ENCODE data around the gene CNIH3. TPM values are rescaled to one million over a fixed set of nuclear protein-coding genes. Genes with fewer than 3 reads are reported as not detected.

Gene CNIH3
- total and polyA plus RNA-seq, 2 of the 4 experiments (the other 2 are of a cell fraction) = 2.0 to 2.9 TPM

- TF ChIP-seq RCOR1 (IDR thresholded peaks at IDR 0.05; ENCODE audit: insufficient replicate concordance, low read length) (no peak), MXI1 (IDR thresholded peaks at IDR 0.05; ENCODE audit: borderline replicate concordance, low read depth, low read length) (no peak), RFX5 (IDR thresholded peaks at IDR 0.05; ENCODE audit: low read depth, low read length) (no peak), CTCF (conservative IDR thresholded peaks at IDR 0.05; ENCODE audit: low read depth, low read length) (no peak), MAFK (IDR thresholded peaks at IDR 0.05; ENCODE audit: low read depth, low read length) (no peak), CHD1 (IDR thresholded peaks at IDR 0.05; ENCODE audit: low read depth, low read length) (no peak), NFE2L2 (IDR thresholded peaks at IDR 0.05; ENCODE audit: low read depth, low read length) (no peak), BHLHE40 (IDR thresholded peaks at IDR 0.05; ENCODE audit: low read depth, low read length) (no peak), MAZ (IDR thresholded peaks at IDR 0.05; ENCODE audit: borderline replicate concordance, low read depth, low read length) (no peak), SMC3 (IDR thresholded peaks at IDR 0.05; ENCODE audit: low read depth, low read length) (no peak), POLR2A (IDR thresholded peaks at IDR 0.05; ENCODE audit: low read depth, low read length) (no peak), ELK1 (IDR thresholded peaks at IDR 0.05; ENCODE audit: borderline replicate concordance, low read depth, low read length) (no peak), RAD21 (IDR thresholded peaks at IDR 0.05; ENCODE audit: low read length) (no peak), CEBPB (IDR thresholded peaks at IDR 0.05; ENCODE audit: low read depth, low read length) (no peak), FOS (IDR thresholded peaks at IDR 0.05; ENCODE audit: low read depth, low read length) (no peak), USF2 (IDR thresholded peaks at IDR 0.05; ENCODE audit: low read depth, low read length) (no peak)
- Histone ChIP-seq H3K23ac (ENCODE audit: low read depth, low read length) (no peak overlapping the region), H2BK15ac (ENCODE audit: low read depth, low read length) (no peak overlapping the region), H2BK20ac (ENCODE audit: low read depth, low read length) (no peak overlapping the region), H3K9ac (ENCODE audit: low read depth, low read length) (no peak overlapping the region), H3K27me3 (ENCODE audit: control insufficient read depth, insufficient read depth, low read length) (peaks cover 7% of the 10 kb centered on the region; the same call in 1 of the 2 replicates), H3K9me3 (ENCODE audit: control insufficient read depth, insufficient read depth, low read length) (no peaks in the 10 kb centered on the region), H2BK5ac (ENCODE audit: low read depth, low read length, poor library complexity, severe bottlenecking) (no peak overlapping the region), H3K4ac (ENCODE audit: low read depth, low read length) (no peak overlapping the region), H2AFZ (replicated peaks; ENCODE audit: low read length, poor library complexity) (peak overlapping the region; percentile 45), H4K8ac (ENCODE audit: low read depth in 2 of 2, low read length in 2 of 2) (no peak overlapping the region), H3K4me2 (ENCODE audit: low read depth, low read length) (no peak overlapping the region), H3K18ac (ENCODE audit: low read depth, low read length) (no peak overlapping the region), H3K27ac (ENCODE audit: insufficient read depth, low read length) (no peak overlapping the region), H3K79me1 (ENCODE audit: low read depth in 1 of 2, low read length in 2 of 2) (no peaks in the 10 kb centered on the region), H4K20me1 (ENCODE audit: insufficient read depth, low read length) (peaks cover 3% of the 10 kb centered on the region; the same call in 1 of the 2 replicates), H3K14ac (replicated peaks; ENCODE audit: low read depth, low read length) (no peak overlapping the region), H3K4me3 (ENCODE audit: insufficient read depth, low read depth, low read length) (no peak overlapping the region), H3K9me1 (ENCODE audit: insufficient read depth, low read length) (peaks cover 9% of the 10 kb centered on the region; the same call in 1 of the 2 replicates), H2BK120ac (ENCODE audit: low read depth, low read length) (no peak overlapping the region), H3K36me3 (ENCODE audit: control insufficient read depth, insufficient read depth, low read length) (no peaks in the 10 kb centered on the region), H4K5ac (ENCODE audit: low read depth, low read length) (no peak overlapping the region), H3K4me1 (ENCODE audit: control insufficient read depth, insufficient read depth, low read length) (peaks cover 4% of the 10 kb centered on the region), H2AK5ac (ENCODE audit: low read depth, low read length) (no peak overlapping the region), H4K91ac (ENCODE audit: insufficient read depth, low read depth, low read length) (no peak overlapping the region), H3K56ac (ENCODE audit: extremely low read depth, insufficient read depth, low read length) (no peak overlapping the region), H2AK9ac (replicated peaks; ENCODE audit: low read depth, low read length, poor library complexity) (no peak overlapping the region)
- WGBS, 2 experiments (ENCODE audit: extremely low coverage in 2 of 2, insufficient read length in 1 of 2) = 100% methylated on average over 1 of the region's 3 CpGs; no CpG with 5 or more reads in 1 of the 2 experiments
- intact Hi-C loops (cut with micrococcal nuclease) (no loop called here), in situ Hi-C loops (cut with MboI; ENCODE audit: low sequenced_read_pairs) (no loop called here), dilution Hi-C loops (cut with HindIII; ENCODE audit: low sequenced_read_pairs, unreplicated experiment) (no loop called here)
- no peak for ATAC-seq (ENCODE audit: low read depth)
- ChIA-PET CTCF (no interaction called here), POLR2A (ENCODE audit: unreplicated experiment) (no interaction called here)
- DNase-seq = no peak
- BruUV-seq (replicated peaks) = no TSS peak
These were observed 150.9 kb downstream of the CNIH3 start for GRCh38 chr1:224767031-224767430.

Measured in IMR-90 (cell line).